ENCODE data around the gene LRRTM3. TPM values are rescaled to one million over a fixed set of nuclear protein-coding genes. Genes with fewer than 3 reads are reported as not detected.

Gene LRRTM3
- total RNA-seq (2022; extraction: Qiagen RNA extraction; ENCODE audit: low read depth): not detected in 5 replicates

DNA sequence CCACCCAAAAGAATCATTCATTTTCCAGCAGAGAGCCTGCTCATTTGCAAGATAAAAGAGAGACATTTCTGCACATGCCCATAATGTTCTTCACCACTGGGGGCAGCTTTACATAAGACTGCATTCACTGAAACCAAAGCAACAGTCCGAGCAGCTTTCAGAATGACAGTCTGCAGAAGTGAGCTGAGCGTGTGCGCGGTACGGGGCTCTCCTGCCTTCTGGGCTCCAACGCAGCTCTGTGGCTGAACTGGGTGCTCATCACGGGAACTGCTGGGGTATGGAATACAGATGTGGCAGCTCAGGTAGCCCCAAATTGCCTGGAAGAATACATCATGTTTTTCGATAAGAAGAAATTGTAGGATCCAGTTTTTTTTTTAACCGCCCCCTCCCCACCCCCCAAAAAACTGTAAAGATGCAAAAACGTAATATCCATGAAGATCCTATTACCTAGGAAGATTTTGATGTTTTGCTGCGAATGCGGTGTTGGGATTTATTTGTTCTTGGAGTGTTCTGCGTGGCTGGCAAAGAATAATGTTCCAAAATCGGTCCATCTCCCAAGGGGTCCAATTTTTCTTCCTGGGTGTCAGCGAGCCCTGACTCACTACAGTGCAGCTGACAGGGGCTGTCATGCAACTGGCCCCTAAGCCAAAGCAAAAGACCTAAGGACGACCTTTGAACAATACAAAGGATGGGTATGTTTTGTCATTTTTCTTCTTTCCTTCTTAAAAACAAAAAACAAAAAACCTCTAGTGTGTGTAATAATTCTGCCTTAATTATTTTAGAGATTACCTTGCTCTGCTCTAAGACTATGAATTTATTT is at the start of gene LRRTM3:
Gene LRRTM3, plus strand, starts transcription at position 141 of the 820 bp plus-strand sequence.

All from A549 treated with CpdA at 1 μM for 4 hours (cell line).